GM12874 (cell line): ENCODE measurements around the gene VCAN.

ENCODE experiments used
- CTCF ChIP-seq: IDR thresholded peaks from 2 replicates; pipeline ENCODE4 v1.5.1; 2011; ENCODE audit warnings: low read depth, mild to moderate bottlenecking, control low read depth, low read length, moderate library complexity; ENCODE audit not compliant: insufficient read depth

The VCAN gene

GRCh38 chr5:83614841-83615240 lies 143.3 kb downstream of the VCAN start:
- TF ChIP-seq CTCF = no peak

GRCh38 chr5:83628360-83628759 lies 156.8 kb downstream of the VCAN start:
- no peak for TF ChIP-seq CTCF
